B cell (primary cell): ENCODE data around the gene LAMA2.

Source experiments
- CTCF ChIP-seq: fragments of 200-600 bp; IDR thresholded peaks from one replicate; pipeline ENCODE4 v1.8.0; 2022; ENCODE audit warnings: antibody characterized with exemption, mild to moderate bottlenecking
- EZH2 ChIP-seq: IDR thresholded peaks from 2 replicates; pipeline ENCODE4 v1.6.1; 2012; ENCODE audit warnings: borderline replicate concordance, low read depth, mild to moderate bottlenecking, moderate library complexity, low read length; ENCODE audit not compliant: insufficient read depth, poor library complexity, severe bottlenecking

GRCh38 chr6:129105793-129106192 is 222.9 kb downstream of the LAMA2 start:
- TF ChIP-seq CTCF (no peak), EZH2 (no peak)
